HUES64 (cell line): Measurements from ENCODE around the gene TMOD3.

ENCODE experiments used
- H3K27ac ChIP-seq: 2 replicates; pipeline ENCODE4 v1.7.0; 2013; ENCODE audit warnings: low read depth, low read length, inconsistent platforms
- H3K27me3 ChIP-seq: 2 replicates; pipeline ENCODE4 v1.6.1; 2013; ENCODE audit warnings: mild to moderate bottlenecking, low read length; ENCODE audit not compliant: insufficient read depth
- H3K36me3 ChIP-seq: 2 replicates; pipeline ENCODE4 v1.6.1; 2013; ENCODE audit warnings: mild to moderate bottlenecking, low read length; ENCODE audit not compliant: insufficient read depth
- H3K4me1 ChIP-seq: 2 replicates; pipeline ENCODE4 v1.6.1; 2013; ENCODE audit warnings: mild to moderate bottlenecking, low read length, moderate library complexity; ENCODE audit not compliant: insufficient read depth
- H3K4me3 ChIP-seq: 2 replicates; pipeline ENCODE4 v1.5.1; 2013; ENCODE audit warnings: mild to moderate bottlenecking, low read length, moderate library complexity
- H3K9ac ChIP-seq: 2 replicates; pipeline ENCODE4 v1.6.1; 2013; ENCODE audit warnings: mild to moderate bottlenecking, low read depth, low read length
- H3K9me3 ChIP-seq: 2 replicates; pipeline ENCODE4 v1.6.1; 2013; ENCODE audit warnings: low read depth, low read length; ENCODE audit not compliant: insufficient read depth
- WGBS: fragments of 150-250, 120-280 bp; methylation state at CpG from one replicate; pipeline ENCODE4 v1.1.7; 2013; ENCODE audit warnings: missing lambda C conversion rate; 5-methylcytosine and 5-hydroxymethylcytosine counted together

The TMOD3 gene

GRCh38 chr15:51846066-51846462 lies 16.6 kb downstream of the TMOD3 start:
- no peaks in the 10 kb centered on the region for H3K9me3 ChIP-seq
- no peak overlapping the region for H3K4me3 ChIP-seq
- peaks cover 31% of the 10 kb centered on the region for H3K4me1 ChIP-seq
- no peaks in the 10 kb centered on the region for H3K27me3 ChIP-seq
- no peak overlapping the region for H3K9ac ChIP-seq
- 89% methylated on average over 3 of the region's 3 CpGs for WGBS
- no peaks in the 10 kb centered on the region for H3K36me3 ChIP-seq
- H3K27ac ChIP-seq = no peak overlapping the region

GRCh38 chr15:51846463-51847230 lies 17.2 kb downstream of the TMOD3 start:
- H3K27ac ChIP-seq = no peak overlapping the region
- H3K36me3 ChIP-seq = no peaks in the 10 kb centered on the region
- H3K9me3 ChIP-seq = no peaks in the 10 kb centered on the region
- peaks cover 31% of the 10 kb centered on the region for H3K4me1 ChIP-seq
- H3K4me3 ChIP-seq = no peak overlapping the region
- no peaks in the 10 kb centered on the region for H3K27me3 ChIP-seq
- no peak overlapping the region for H3K9ac ChIP-seq
- WGBS = 59% methylated on average over 2 of the region's 3 CpGs

- Histone ChIP-seq H3K9me3 (no peaks in the 10 kb centered on the region), H3K4me3 (no peak overlapping the region), H3K27ac (no peak overlapping the region), H3K36me3 (no peaks in the 10 kb centered on the region), H3K4me1 (peaks cover 17% of the 10 kb centered on the region), H3K9ac (no peak overlapping the region), H3K27me3 (no peaks in the 10 kb centered on the region)
- 93% methylated on average over 3 of the region's 3 CpGs for WGBS
Observed at GRCh38 chr15:51848811-51849210, 19.4 kb downstream of the TMOD3 start.

- no peak overlapping the region for H3K27ac ChIP-seq
- no peak overlapping the region for H3K9ac ChIP-seq
- H3K4me3 ChIP-seq = no peak overlapping the region
- no peaks in the 10 kb centered on the region for H3K36me3 ChIP-seq
- peaks cover 17% of the 10 kb centered on the region for H3K4me1 ChIP-seq
- no peaks in the 10 kb centered on the region for H3K27me3 ChIP-seq
- H3K9me3 ChIP-seq = no peaks in the 10 kb centered on the region
- WGBS = 92% methylated on average over 3 of the region's 3 CpGs
Observed at GRCh38 chr15:51849860-51850259, 20.4 kb downstream of the TMOD3 start.

GRCh38 chr15:51853998-51854397 lies 24.5 kb downstream of the TMOD3 start:
- Histone ChIP-seq H3K36me3 (no peaks in the 10 kb centered on the region), H3K4me3 (no peak overlapping the region), H3K4me1 (peaks cover 32% of the 10 kb centered on the region), H3K9me3 (no peaks in the 10 kb centered on the region), H3K27me3 (no peaks in the 10 kb centered on the region), H3K9ac (no peak overlapping the region), H3K27ac (no peak overlapping the region)
- 61% methylated on average over 2 of the region's 2 CpGs for WGBS

- Histone ChIP-seq H3K36me3 (no peaks in the 10 kb centered on the region), H3K27me3 (no peaks in the 10 kb centered on the region), H3K4me3 (no peak overlapping the region), H3K9me3 (no peaks in the 10 kb centered on the region), H3K4me1 (peaks cover 32% of the 10 kb centered on the region), H3K27ac (no peak overlapping the region), H3K9ac (no peak overlapping the region)
- 78% methylated on average over 1 of the region's 1 CpG for WGBS
Observed at GRCh38 chr15:51855612-51856011, 26.2 kb downstream of the TMOD3 start.

- H3K36me3 ChIP-seq = no peaks in the 10 kb centered on the region
- no peak overlapping the region for H3K4me3 ChIP-seq
- H3K27ac ChIP-seq = no peak overlapping the region
- no peaks in the 10 kb centered on the region for H3K27me3 ChIP-seq
- whole genome bisulfite sequencing = 88% methylated on average over 2 of the region's 5 CpGs
- H3K9ac ChIP-seq = no peak overlapping the region
- H3K4me1 ChIP-seq = peaks cover 32% of the 10 kb centered on the region
- H3K9me3 ChIP-seq = no peaks in the 10 kb centered on the region
Observed at GRCh38 chr15:51856714-51857380, 27.4 kb downstream of the TMOD3 start.

GRCh38 chr15:51861557-51862359 lies 32.3 kb downstream of the TMOD3 start:
- H3K27ac ChIP-seq = no peak overlapping the region
- H3K36me3 ChIP-seq = peaks cover 8% of the 10 kb centered on the region

GRCh38 chr15:51863131-51863530 lies 33.7 kb downstream of the TMOD3 start:
- H3K27me3 ChIP-seq = no peaks in the 10 kb centered on the region
- H3K4me1 ChIP-seq = peaks cover 13% of the 10 kb centered on the region
- no peak overlapping the region for H3K4me3 ChIP-seq
- H3K9me3 ChIP-seq = no peaks in the 10 kb centered on the region
- peaks cover 14% of the 10 kb centered on the region for H3K36me3 ChIP-seq
- H3K27ac ChIP-seq = no peak overlapping the region
- WGBS = 97% methylated on average over 2 of the region's 2 CpGs
- H3K9ac ChIP-seq = no peak overlapping the region

More at GRCh38 chr15:51861557-51862359, 32.3 kb downstream of the TMOD3 start:
- 96% methylated on average over 9 of the region's 10 CpGs for WGBS
- peaks cover 15% of the 10 kb centered on the region for H3K4me1 ChIP-seq
- H3K9me3 ChIP-seq = no peaks in the 10 kb centered on the region
- H3K4me3 ChIP-seq = no peak overlapping the region
- H3K9ac ChIP-seq = no peak overlapping the region
- no peaks in the 10 kb centered on the region for H3K27me3 ChIP-seq

GRCh38 chr15:51864408-51865056 lies 35.1 kb downstream of the TMOD3 start:
- H3K36me3 ChIP-seq = peaks cover 21% of the 10 kb centered on the region
- no peak overlapping the region for H3K9ac ChIP-seq
- WGBS = 71% methylated on average over 4 of the region's 4 CpGs
- H3K27me3 ChIP-seq = no peaks in the 10 kb centered on the region
- peaks cover 13% of the 10 kb centered on the region for H3K4me1 ChIP-seq
- no peaks in the 10 kb centered on the region for H3K9me3 ChIP-seq
- no peak overlapping the region for H3K4me3 ChIP-seq
- H3K27ac ChIP-seq = 0 out of 2 replicates have a peak overlapping the region, but pooled peaks have one; percentile 9
